Measurements from ENCODE around the gene PLP2.

- TF ChIP-seq CTCF (conservative IDR thresholded peaks at IDR 0.05; ENCODE audit: low read length) (no peak), EZH2phosphoT487 (IDR thresholded peaks at IDR 0.05; ENCODE audit: borderline replicate concordance) (no peak)
Observed at GRCh38 chrX:49188468-49189076, 16.9 kb downstream of the PLP2 start.

Measured in Loucy (cell line).